Measurements from ENCODE around the gene STEAP1.

DNA sequence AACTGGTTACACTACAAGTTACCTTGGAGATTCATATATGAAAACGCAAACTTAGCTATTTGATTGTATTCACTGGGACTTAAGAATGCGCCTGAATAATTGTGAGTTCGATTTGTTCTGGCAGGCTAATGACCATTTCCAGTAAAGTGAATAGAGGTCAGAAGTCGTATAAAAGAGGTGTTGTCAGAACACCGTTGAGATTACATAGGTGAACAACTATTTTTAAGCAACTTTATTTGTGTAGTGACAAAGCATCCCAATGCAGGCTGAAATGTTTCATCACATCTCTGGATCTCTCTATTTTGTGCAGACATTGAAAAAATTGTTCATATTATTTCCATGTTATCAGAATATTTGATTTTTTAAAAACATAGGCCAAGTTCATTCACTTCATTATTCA lies 9.3 kb downstream of the STEAP1 start:
- TF ChIP-seq, protein P1, sequence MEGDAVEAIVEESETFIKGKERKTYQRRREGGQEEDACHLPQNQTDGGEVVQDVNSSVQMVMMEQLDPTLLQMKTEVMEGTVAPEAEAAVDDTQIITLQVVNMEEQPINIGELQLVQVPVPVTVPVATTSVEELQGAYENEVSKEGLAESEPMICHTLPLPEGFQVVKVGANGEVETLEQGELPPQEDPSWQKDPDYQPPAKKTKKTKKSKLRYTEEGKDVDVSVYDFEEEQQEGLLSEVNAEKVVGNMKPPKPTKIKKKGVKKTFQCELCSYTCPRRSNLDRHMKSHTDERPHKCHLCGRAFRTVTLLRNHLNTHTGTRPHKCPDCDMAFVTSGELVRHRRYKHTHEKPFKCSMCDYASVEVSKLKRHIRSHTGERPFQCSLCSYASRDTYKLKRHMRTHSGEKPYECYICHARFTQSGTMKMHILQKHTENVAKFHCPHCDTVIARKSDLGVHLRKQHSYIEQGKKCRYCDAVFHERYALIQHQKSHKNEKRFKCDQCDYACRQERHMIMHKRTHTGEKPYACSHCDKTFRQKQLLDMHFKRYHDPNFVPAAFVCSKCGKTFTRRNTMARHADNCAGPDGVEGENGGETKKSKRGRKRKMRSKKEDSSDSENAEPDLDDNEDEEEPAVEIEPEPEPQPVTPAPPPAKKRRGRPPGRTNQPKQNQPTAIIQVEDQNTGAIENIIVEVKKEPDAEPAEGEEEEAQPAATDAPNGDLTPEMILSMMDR (IDR thresholded peaks at IDR 0.05; ENCODE audit: low read depth, low read length, poor library complexity, severe bottlenecking): no peak
- no peak for TF ChIP-seq EZH2phosphoT487 (IDR thresholded peaks at IDR 0.05; ENCODE audit: borderline replicate concordance, low read length)
